WERI-Rb-1 (cell line): ENCODE results near the gene USP22.

Experiments used
- DNase-seq: peaks from one replicate; pipeline ENCODE4 v3.0.0-alpha.2; 2020
- H3K27ac ChIP-seq: fragments of 250-450 bp; sonication (Bioruptor Pico); 2 replicates; pipeline ENCODE4 v1.5.1; 2020; ENCODE audit warnings: mild to moderate bottlenecking, moderate library complexity
- H3K27me3 ChIP-seq: fragments of 250-450 bp; sonication (Bioruptor Pico); 2 replicates; pipeline ENCODE4 v1.5.1; 2021; ENCODE audit warnings: mild to moderate bottlenecking, low read depth, moderate library complexity; ENCODE audit not compliant: insufficient read depth, severe bottlenecking
- H3K36me3 ChIP-seq: fragments of 250-450 bp; sonication (Bioruptor Pico); 2 replicates; pipeline ENCODE4 v1.5.1; 2020; ENCODE audit warnings: mild to moderate bottlenecking, moderate library complexity
- H3K4me3 ChIP-seq: 2 replicates; pipeline ENCODE4 v1.5.1; 2011; ENCODE audit warnings: low read depth, mild to moderate bottlenecking, control low read depth, low read length
- H3K9me3 ChIP-seq: fragments of 250-450 bp; sonication (Bioruptor Pico); 2 replicates; pipeline ENCODE4 v1.5.1; 2021; ENCODE audit warnings: mild to moderate bottlenecking, moderate library complexity; ENCODE audit not compliant: severe bottlenecking
- TF ChIP-seq, protein P1 (sequence below): IDR thresholded peaks from 2 replicates; pipeline ENCODE4 v1.5.1; 2011; ENCODE audit warnings: low read depth, mild to moderate bottlenecking, control low read depth, inconsistent platforms, low read length

The USP22 gene

DNA sequence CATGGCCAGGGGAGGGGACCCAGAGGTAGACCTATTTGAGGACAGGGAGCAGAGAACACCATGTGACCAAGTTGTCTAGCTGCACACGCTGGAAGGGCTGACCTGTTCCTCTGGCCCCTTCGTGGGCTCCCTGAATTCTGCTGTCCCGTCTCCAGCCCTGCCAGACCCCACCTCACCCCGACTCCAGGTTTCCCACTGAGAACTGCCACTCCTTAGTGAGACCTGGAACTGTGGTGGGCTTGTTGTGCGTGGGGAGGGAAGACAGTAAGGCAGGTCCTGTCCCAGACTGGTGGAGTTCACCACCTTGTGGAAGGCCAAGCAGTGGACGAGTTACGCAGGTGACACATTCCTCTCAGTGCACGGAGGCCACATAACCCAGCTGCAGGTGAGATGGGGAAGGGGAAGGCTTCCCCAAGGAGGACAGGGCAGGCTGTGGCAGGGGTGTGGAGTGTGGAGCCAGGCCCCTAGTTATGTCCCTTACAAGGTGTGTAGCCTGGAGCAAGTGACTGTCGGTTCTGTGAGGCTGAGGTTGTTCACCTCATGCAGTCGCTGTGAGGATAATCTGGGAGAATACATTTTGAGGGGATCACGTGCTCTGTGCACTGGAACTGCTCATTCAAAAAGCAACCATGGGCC, 54.7 kb downstream of the USP22 start:
- TF ChIP-seq, protein P1, sequence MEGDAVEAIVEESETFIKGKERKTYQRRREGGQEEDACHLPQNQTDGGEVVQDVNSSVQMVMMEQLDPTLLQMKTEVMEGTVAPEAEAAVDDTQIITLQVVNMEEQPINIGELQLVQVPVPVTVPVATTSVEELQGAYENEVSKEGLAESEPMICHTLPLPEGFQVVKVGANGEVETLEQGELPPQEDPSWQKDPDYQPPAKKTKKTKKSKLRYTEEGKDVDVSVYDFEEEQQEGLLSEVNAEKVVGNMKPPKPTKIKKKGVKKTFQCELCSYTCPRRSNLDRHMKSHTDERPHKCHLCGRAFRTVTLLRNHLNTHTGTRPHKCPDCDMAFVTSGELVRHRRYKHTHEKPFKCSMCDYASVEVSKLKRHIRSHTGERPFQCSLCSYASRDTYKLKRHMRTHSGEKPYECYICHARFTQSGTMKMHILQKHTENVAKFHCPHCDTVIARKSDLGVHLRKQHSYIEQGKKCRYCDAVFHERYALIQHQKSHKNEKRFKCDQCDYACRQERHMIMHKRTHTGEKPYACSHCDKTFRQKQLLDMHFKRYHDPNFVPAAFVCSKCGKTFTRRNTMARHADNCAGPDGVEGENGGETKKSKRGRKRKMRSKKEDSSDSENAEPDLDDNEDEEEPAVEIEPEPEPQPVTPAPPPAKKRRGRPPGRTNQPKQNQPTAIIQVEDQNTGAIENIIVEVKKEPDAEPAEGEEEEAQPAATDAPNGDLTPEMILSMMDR = peak; percentile 22; the same call in 1 of the 2 replicates
- Histone ChIP-seq H3K9me3 (peaks cover 3% of the 10 kb centered on the region), H3K36me3 (no peaks in the 10 kb centered on the region), H3K4me3 (no peak overlapping the region), H3K27ac (no peak overlapping the region), H3K27me3 (no peaks in the 10 kb centered on the region)
- DNase-seq = no peak

DNA sequence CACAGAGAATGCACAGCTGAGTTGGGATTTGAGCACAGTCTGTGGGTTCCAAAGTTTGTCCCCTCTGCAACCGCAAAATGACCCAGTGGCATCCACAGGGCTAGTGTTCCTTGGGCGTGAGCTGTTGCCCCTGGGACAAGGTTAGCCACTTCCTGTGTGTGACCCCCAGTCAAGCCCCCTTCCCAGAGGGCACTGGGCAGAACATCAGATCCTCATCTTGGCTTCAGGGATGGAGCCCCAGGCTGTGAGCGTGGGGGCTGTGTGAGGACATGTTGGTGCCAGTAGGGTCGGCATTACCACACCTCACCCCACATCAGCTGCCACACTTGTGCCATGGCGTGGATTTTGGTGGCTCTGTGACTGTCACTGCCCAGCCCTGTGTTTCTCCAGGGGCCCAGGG, 55.3 kb downstream of the USP22 start:
- DNase-seq = no peak

DNA sequence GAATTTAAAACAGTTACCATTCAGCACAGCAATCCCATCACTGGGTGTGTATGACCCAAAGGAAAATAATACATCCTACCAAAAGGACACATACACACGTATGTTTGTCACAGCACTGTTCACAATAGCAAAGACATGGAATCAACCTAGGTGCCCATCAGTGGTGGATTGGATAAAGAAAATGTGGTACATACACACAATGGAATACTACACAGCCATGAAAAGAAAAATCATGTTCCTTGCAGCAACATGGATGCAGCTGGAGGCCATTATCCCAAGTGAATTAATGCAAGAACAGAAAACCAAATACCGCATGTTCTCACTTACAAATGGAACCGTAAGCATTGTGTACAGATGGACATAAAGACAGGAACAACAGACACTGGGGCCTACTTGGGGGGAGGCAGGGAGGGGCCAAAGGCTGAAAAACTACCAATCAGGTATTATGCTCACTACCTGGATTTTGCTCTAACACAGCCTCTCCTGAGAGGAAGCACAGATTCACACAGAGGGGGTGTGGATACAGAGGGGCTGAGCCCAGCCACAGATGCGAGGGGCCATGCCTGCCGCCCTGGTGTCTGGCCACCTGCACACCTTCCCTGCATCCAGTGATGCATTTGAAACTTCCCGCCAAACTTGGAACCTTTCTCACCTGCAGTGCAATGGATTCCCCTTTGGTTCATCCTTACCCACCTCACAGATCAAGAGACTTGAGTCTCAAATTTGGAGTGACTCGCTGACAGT, 55.9 kb downstream of the USP22 start:
- Histone ChIP-seq H3K27ac (no peak overlapping the region), H3K4me3 (no peak overlapping the region), H3K36me3 (no peaks in the 10 kb centered on the region), H3K9me3 (peaks cover 3% of the 10 kb centered on the region), H3K27me3 (no peaks in the 10 kb centered on the region)
- TF ChIP-seq, protein P1 = no peak
- no peak for DNase-seq

More for the DNA sequence above, 55.3 kb downstream of the USP22 start:
- no peaks in the 10 kb centered on the region for H3K27me3 ChIP-seq
- H3K27ac ChIP-seq = no peak overlapping the region
- H3K9me3 ChIP-seq = peaks cover 3% of the 10 kb centered on the region
- H3K36me3 ChIP-seq = no peaks in the 10 kb centered on the region
- no peak overlapping the region for H3K4me3 ChIP-seq
- TF ChIP-seq, protein P1 = no peak

DNA sequence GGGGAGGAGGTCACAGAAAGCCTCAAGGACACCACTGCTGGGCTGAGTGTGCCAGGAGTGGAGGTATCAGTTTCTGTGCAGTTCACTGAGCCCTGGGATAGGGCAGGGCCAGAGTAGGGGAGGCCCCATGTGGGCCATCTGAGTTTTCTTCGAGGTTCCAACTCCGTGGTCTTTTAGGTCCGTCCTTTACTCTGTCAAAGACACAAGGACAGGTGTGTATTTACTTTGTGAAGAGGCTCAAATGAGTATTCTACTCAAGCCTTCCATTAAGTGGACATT, 59.5 kb downstream of the USP22 start:
- no peak for DNase-seq
- Histone ChIP-seq H3K27me3 (no peaks in the 10 kb centered on the region), H3K36me3 (no peaks in the 10 kb centered on the region), H3K4me3 (no peak overlapping the region), H3K27ac (no peak overlapping the region), H3K9me3 (peaks cover 3% of the 10 kb centered on the region)
- TF ChIP-seq, protein P1 = no peak

DNA sequence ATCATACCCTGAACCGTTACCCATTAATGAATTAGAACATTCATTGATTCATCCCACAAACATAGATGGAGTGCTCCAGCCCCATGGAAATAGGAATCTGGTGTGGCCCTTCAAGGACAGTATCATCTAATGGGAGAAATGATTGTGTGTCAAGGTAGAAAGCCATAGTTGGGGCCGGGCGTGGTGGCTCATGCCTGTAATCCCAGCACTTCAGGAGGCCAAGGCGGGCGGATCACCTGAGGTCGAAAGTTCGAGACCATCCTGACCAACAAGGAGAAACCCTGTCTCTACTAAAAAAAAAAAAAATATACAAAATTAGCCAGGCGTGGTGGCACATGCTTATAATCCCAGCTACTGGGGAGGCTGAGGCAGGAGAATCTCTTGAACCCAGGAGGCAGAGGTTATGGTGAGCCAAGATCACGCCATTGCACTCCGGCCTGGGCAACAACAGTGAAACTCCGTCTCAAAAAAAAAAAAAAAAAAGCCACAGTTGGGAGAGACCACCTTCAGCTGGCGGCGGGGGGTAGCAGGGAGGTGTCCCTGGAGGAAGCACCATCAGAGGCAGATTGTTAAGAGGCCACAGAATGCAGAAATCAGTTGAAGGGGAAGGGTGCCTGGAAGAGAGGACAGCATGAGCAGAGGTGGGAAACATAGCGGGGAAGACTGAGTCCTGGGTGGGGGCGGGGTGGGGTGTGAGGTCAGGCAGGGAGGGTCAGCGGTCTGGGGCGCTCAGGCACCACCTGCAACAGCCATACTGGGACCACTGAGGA, 60.0 kb downstream of the USP22 start:
- no peak overlapping the region for H3K27ac ChIP-seq
- H3K27me3 ChIP-seq = no peaks in the 10 kb centered on the region
- no peaks in the 10 kb centered on the region for H3K36me3 ChIP-seq
- TF ChIP-seq, protein P1 = no peak
- DNase-seq = no peak
- peaks cover 3% of the 10 kb centered on the region for H3K9me3 ChIP-seq
- H3K4me3 ChIP-seq = no peak overlapping the region
